Heart left ventricle (tissue), 13 donors: ENCODE data around the gene ANGPTL4.

ENCODE experiments used
- POLR2A ChIP-seq, 2 donors: fragments of 450-650 bp; IDR thresholded peaks; one replicate each; pipeline ENCODE4 v1.6.1; 2017; ENCODE audit warnings: antibody characterized with exemption in 2 of 2, mild to moderate bottlenecking in 2 of 2, moderate library complexity in 2 of 2
- TF ChIP-seq, protein P1 (sequence below), 12 donors: fragments of 200-600 bp; sonication (generic) in 4 of 12; IDR thresholded peaks; one replicate each; pipeline versions ENCODE4 v1.5.0 to v1.8.0; 2018 to 2022; ENCODE audit warnings: antibody characterized with exemption in 12 of 12, mild to moderate bottlenecking in 5 of 12
- donor health status: ischemic (EF 13 %, LVEDD 7.1; RV severe dilation, severe dysfunction).
- donor health status: DM: no; HTN: yes; CAD: no.
- donor health status: DM: no; HTN: no; CAD: no.
- donor health status: ischemic (EF 25% LVEDD 6.9; RV normal size, moderate dysfunction).
- donor health status: ischemic (EF 25% LVEDD 5.7; RV mildly dilated, moderate dysfunction).
- donor health status: ischemic (EF 35%, LVEDD 5.7; RV mildly dilated, moderate dysfunction).
- donor health status: nonischemic (EF 11% LVEDD 7.7; RV severe dilation, severe dysfunction).
- donor health status: DM: yes; HTN: yes; CAD: no.
- donor health status: PGD.
- donor health status: ischemic (EF 29% LVEDD 5.4; RV normal size, mild dysfunction).
- donor health status: nonischemic (EF 23%, LVEDD 6.1; RV moderate dilation, normal function).

DNA sequence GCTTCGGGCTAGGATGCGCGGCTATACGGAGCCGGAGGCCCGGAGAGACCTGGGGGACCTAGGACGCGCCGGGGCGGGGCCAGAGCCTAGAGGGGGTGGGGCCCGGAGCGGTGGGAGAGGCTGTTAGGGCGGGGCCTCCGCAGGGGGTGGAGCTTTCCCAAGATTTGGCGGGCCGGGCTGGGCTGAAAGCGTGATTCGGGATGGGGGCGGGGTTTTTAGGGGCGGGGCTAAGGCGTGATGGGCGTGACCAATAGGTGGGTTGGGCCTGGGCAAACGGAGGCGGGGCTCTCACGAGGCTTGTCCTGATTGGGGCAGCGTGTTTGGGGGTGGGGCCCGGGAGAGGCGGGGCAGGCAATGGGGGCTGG lies 26.6 kb downstream of the ANGPTL4 start:
- TF ChIP-seq, protein P1, sequence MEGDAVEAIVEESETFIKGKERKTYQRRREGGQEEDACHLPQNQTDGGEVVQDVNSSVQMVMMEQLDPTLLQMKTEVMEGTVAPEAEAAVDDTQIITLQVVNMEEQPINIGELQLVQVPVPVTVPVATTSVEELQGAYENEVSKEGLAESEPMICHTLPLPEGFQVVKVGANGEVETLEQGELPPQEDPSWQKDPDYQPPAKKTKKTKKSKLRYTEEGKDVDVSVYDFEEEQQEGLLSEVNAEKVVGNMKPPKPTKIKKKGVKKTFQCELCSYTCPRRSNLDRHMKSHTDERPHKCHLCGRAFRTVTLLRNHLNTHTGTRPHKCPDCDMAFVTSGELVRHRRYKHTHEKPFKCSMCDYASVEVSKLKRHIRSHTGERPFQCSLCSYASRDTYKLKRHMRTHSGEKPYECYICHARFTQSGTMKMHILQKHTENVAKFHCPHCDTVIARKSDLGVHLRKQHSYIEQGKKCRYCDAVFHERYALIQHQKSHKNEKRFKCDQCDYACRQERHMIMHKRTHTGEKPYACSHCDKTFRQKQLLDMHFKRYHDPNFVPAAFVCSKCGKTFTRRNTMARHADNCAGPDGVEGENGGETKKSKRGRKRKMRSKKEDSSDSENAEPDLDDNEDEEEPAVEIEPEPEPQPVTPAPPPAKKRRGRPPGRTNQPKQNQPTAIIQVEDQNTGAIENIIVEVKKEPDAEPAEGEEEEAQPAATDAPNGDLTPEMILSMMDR (IDR thresholded peaks at IDR 0.05): no peak
- TF ChIP-seq POLR2A (IDR thresholded peaks at IDR 0.05): no peak
